Prostate gland (tissue), 2 donors: ENCODE data around the gene PALD1. TPM values are rescaled to one million over a fixed set of nuclear protein-coding genes. Genes with fewer than 3 reads are reported as not detected.

Source experiments
- DNase-seq: peaks from one replicate; pipeline ENCODE4 v3.0.0-alpha.2; 2019; ENCODE audit warnings: low spot score
- H3K27ac ChIP-seq, 2 donors: fragments of 200-600 bp; sonication (generic); 2 replicates each; pipeline ENCODE4 v1.5.1; 2017 to 2019
- H3K27me3 ChIP-seq: fragments of 200-600 bp; sonication (generic); replicated peaks from 2 replicates; pipeline ENCODE4 v1.5.1; 2019; ENCODE audit not compliant: insufficient read depth
- H3K36me3 ChIP-seq, 2 donors: fragments of 200-600 bp; sonication (generic); 1 replicate in 1 of 2; 2 replicates in 1 of 2; pipeline versions ENCODE4 v1.5.1 to v1.8.1; 2017 to 2019
- H3K4me1 ChIP-seq: fragments of 200-600 bp; sonication (generic); replicated peaks from 2 replicates; pipeline ENCODE4 v1.5.1; 2019
- H3K4me3 ChIP-seq, 2 donors: fragments of 200-600 bp; sonication (generic); 2 replicates each; pipeline ENCODE4 v1.5.1; 2017 to 2019
- H3K9me3 ChIP-seq: fragments of 200-600 bp; sonication (generic); 2 replicates; pipeline ENCODE4 v1.5.1; 2017
- CTCF ChIP-seq, 4 experiments: fragments of 200-600 bp in 2 of 4; fragments of 450-650 bp in 2 of 4; sonication (generic) in 2 of 4; IDR thresholded peaks; 1 replicate in 3 of 4; 2 replicates in 1 of 4; pipeline ENCODE4 v1.5.1; 2016 to 2019; ENCODE audit warnings: antibody characterized with exemption in 4 of 4, mild to moderate bottlenecking in 2 of 4, moderate library complexity in 2 of 4
- POLR2A ChIP-seq: fragments of 450-650 bp; IDR thresholded peaks from one replicate; pipeline ENCODE4 v1.6.1; 2016; ENCODE audit warnings: antibody characterized with exemption, mild to moderate bottlenecking
- POLR2AphosphoS5 ChIP-seq: sonication (generic); formaldehyde crosslinking; IDR thresholded peaks from one replicate; pipeline ENCODE4 v1.6.1; 2017; ENCODE audit warnings: antibody characterized with exemption
- WGBS: methylation state at CpG from one replicate; pipeline ENCODE4 v1.1.5; 2018; 5-methylcytosine and 5-hydroxymethylcytosine counted together
- intact Hi-C: fragments of 100-400 bp; cut with DNase I; formaldehyde crosslinking; loops from one replicate; pipeline ENCODE4 v1.14.2; 2022
- total RNA-seq, 2 donors: library from RNA; depleted of rRNA; stranded (reverse); fragments of >200 nt; gene quantifications; one replicate each; pipeline ENCODE4 v1.1.0, GENCODE V29; 2016

Gene PALD1
- total RNA-seq, 2 donors from 2014 or later: 6.6 to 12.4 TPM

GRCh38 chr10:70472799-70473454 is 5.6 kb upstream of the PALD1 start:
- no peaks in the 10 kb centered on the region for H3K4me1 ChIP-seq
- H3K4me3 ChIP-seq: no peak overlapping the region
- H3K27ac ChIP-seq: no peak overlapping the region
- H3K27me3 ChIP-seq: no peaks in the 10 kb centered on the region
- 73% methylated on average over 8 of the region's 8 CpGs for WGBS
- no peaks in the 10 kb centered on the region for H3K9me3 ChIP-seq
- intact Hi-C loops: no loop called here
- DNase-seq: no peak
- H3K36me3 ChIP-seq: no peaks in the 10 kb centered on the region
- no peak for TF ChIP-seq CTCF (IDR thresholded peaks at IDR 0.05)
- TF ChIP-seq POLR2AphosphoS5: no peak
- TF ChIP-seq POLR2A: no peak

GRCh38 chr10:70474780-70475179 is 3.8 kb upstream of the PALD1 start:
- H3K27ac ChIP-seq: no peak overlapping the region
- intact Hi-C loops: no loop called here
- H3K9me3 ChIP-seq: no peaks in the 10 kb centered on the region
- no peak overlapping the region for H3K4me3 ChIP-seq
- no peaks in the 10 kb centered on the region for H3K36me3 ChIP-seq
- WGBS: 83% methylated on average over 2 of the region's 2 CpGs
- H3K4me1 ChIP-seq: no peaks in the 10 kb centered on the region
- no peak for TF ChIP-seq POLR2A
- TF ChIP-seq CTCF (IDR thresholded peaks at IDR 0.05): no peak
- TF ChIP-seq POLR2AphosphoS5: no peak
- DNase-seq: no peak
- H3K27me3 ChIP-seq: no peaks in the 10 kb centered on the region

GRCh38 chr10:70475661-70476060 is 2.9 kb upstream of the PALD1 start:
- Histone ChIP-seq H3K4me3 (no peak overlapping the region), H3K36me3 (no peaks in the 10 kb centered on the region), H3K27ac (no peak overlapping the region), H3K27me3 (no peaks in the 10 kb centered on the region), H3K4me1 (no peaks in the 10 kb centered on the region), H3K9me3 (no peaks in the 10 kb centered on the region)
- 86% methylated on average over 8 of the region's 8 CpGs for WGBS
- no peak for DNase-seq
- intact Hi-C loops: no loop called here
- no peak for TF ChIP-seq POLR2AphosphoS5
- TF ChIP-seq CTCF (IDR thresholded peaks at IDR 0.05): no peak
- no peak for TF ChIP-seq POLR2A

GRCh38 chr10:70476249-70477035 is 2.1 kb upstream of the PALD1 start:
- Histone ChIP-seq H3K27me3 (no peaks in the 10 kb centered on the region), H3K36me3 (no peaks in the 10 kb centered on the region), H3K9me3 (no peaks in the 10 kb centered on the region), H3K4me3 (no peak overlapping the region), H3K4me1 (no peaks in the 10 kb centered on the region), H3K27ac (no peak overlapping the region)
- TF ChIP-seq POLR2AphosphoS5: no peak
- TF ChIP-seq CTCF (IDR thresholded peaks at IDR 0.05): no peak
- no peak for TF ChIP-seq POLR2A
- 72% methylated on average over 7 of the region's 7 CpGs for WGBS
- DNase-seq: no peak
- intact Hi-C loops: no loop called here
